Breast epithelium (tissue), 3 donors: ENCODE data around the gene TENM3.

Source experiments
- POLR2A ChIP-seq: fragments of 450-650 bp; IDR thresholded peaks from one replicate; pipeline ENCODE4 v1.6.1; 2016; ENCODE audit warnings: antibody characterized with exemption, mild to moderate bottlenecking, moderate library complexity
- POLR2AphosphoS5 ChIP-seq, 3 donors: sonication (generic); formaldehyde crosslinking; IDR thresholded peaks; one replicate each; pipeline ENCODE4 v1.6.1; 2017; ENCODE audit warnings: antibody characterized with exemption in 3 of 3
- TF ChIP-seq, protein P1 (sequence below), 3 donors: fragments of 450-650 bp; IDR thresholded peaks; one replicate each; pipeline ENCODE4 v1.5.1; 2016 to 2017; ENCODE audit warnings: antibody characterized with exemption in 3 of 3, mild to moderate bottlenecking in 3 of 3, moderate library complexity in 3 of 3

DNA sequence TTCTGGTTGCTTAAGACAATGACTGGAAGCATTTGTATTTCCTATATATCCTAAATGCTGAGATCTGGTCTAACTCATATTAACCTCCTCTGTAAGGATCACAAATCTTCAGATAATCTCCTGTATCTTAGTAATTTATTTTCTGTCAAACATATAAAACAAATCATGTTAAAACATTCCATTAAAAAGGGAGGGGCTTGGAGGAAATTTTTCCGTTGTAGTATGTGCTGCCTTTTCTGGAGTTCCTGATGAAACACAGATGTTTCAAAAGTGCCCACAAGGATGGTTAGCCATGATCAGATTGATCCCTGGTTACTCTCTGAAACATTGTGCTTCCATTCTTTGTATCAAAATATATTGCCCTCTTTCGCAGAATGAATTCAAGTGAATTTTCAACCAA is 182.1 kb downstream of the TENM3 start:
- TF ChIP-seq, protein P1, sequence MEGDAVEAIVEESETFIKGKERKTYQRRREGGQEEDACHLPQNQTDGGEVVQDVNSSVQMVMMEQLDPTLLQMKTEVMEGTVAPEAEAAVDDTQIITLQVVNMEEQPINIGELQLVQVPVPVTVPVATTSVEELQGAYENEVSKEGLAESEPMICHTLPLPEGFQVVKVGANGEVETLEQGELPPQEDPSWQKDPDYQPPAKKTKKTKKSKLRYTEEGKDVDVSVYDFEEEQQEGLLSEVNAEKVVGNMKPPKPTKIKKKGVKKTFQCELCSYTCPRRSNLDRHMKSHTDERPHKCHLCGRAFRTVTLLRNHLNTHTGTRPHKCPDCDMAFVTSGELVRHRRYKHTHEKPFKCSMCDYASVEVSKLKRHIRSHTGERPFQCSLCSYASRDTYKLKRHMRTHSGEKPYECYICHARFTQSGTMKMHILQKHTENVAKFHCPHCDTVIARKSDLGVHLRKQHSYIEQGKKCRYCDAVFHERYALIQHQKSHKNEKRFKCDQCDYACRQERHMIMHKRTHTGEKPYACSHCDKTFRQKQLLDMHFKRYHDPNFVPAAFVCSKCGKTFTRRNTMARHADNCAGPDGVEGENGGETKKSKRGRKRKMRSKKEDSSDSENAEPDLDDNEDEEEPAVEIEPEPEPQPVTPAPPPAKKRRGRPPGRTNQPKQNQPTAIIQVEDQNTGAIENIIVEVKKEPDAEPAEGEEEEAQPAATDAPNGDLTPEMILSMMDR (IDR thresholded peaks at IDR 0.05), result no peak
- no peak for TF ChIP-seq POLR2A
- no peak for TF ChIP-seq POLR2AphosphoS5 (IDR thresholded peaks at IDR 0.05)
